ENCODE results near the gene LFNG.

The LFNG gene
- total RNA-seq = 27.2 to 94.1 (median 68.8) reads per million in 18 experiments

GRCh38 chr7:2519119-2519930 lies at the start of gene LFNG:
LFNG (plus strand) TSS chr7:2519774; CDS start chr7:2519862, 88 bp downstream.
- peak; percentile 93 to 94 for DNase-seq

- DNase-seq = no peak
Measured at GRCh38 chr7:2470204-2471021, 49.2 kb upstream of the LFNG start.

GRCh38 chr7:2471022-2471329 lies 48.6 kb upstream of the LFNG start:
- no peak for DNase-seq

GRCh38 chr7:2471396-2471795 lies 48.2 kb upstream of the LFNG start:
- no peak for DNase-seq

- DNase-seq = no peak
Measured at GRCh38 chr7:2472739-2473138, 46.8 kb upstream of the LFNG start.

GRCh38 chr7:2473496-2474180 lies 45.9 kb upstream of the LFNG start:
- DNase-seq = no peak

- DNase-seq = no peak
Measured at GRCh38 chr7:2474224-2474623, 45.4 kb upstream of the LFNG start.

- no peak for DNase-seq
Measured at GRCh38 chr7:2474813-2475677, 44.5 kb upstream of the LFNG start.

- DNase-seq = no peak
Measured at GRCh38 chr7:2475678-2476015, 43.9 kb upstream of the LFNG start.

GRCh38 chr7:2476298-2476697 lies 43.3 kb upstream of the LFNG start, which contains the start of gene GRIFIN:
GRIFIN (minus strand) TSS chr7:2476398; CDS start chr7:2476383, 15 bp downstream.
- no peak for DNase-seq

GRCh38 chr7:2476776-2477446 lies 42.7 kb upstream of the LFNG start:
- no peak for DNase-seq

GRCh38 chr7:2477447-2478398 lies 41.9 kb upstream of the LFNG start:
- DNase-seq = peak; percentile 78 to 89

- peak; percentile 66 to 78 for DNase-seq
Measured at GRCh38 chr7:2478399-2478785, 41.2 kb upstream of the LFNG start.

- DNase-seq = no peak
Measured at GRCh38 chr7:2478800-2479199, 40.8 kb upstream of the LFNG start.

GRCh38 chr7:2479276-2480069 lies 40.1 kb upstream of the LFNG start:
- no peak for DNase-seq

GRCh38 chr7:2480070-2480408 lies 39.5 kb upstream of the LFNG start:
- no peak for DNase-seq

- no peak for DNase-seq
Measured at GRCh38 chr7:2481195-2481594, 38.4 kb upstream of the LFNG start.

GRCh38 chr7:2482725-2483451 lies 36.7 kb upstream of the LFNG start:
- DNase-seq = no peak

GRCh38 chr7:2483494-2483893 lies 36.1 kb upstream of the LFNG start:
- DNase-seq = no peak

All from inflammatory macrophage (primary cell).